ENCODE results near the gene TBCA. TPM values are rescaled to one million over a fixed set of nuclear protein-coding genes. Genes with fewer than 3 reads are reported as not detected.
"Not testable (repeated sequence)": the region's sequence is repeated elsewhere in the genome, so short reads cannot be mapped to it uniquely, and the experiment has no call there.

The TBCA gene
- total RNA-seq, 1 experiment from 2014 or later, result 330 TPM

DNA sequence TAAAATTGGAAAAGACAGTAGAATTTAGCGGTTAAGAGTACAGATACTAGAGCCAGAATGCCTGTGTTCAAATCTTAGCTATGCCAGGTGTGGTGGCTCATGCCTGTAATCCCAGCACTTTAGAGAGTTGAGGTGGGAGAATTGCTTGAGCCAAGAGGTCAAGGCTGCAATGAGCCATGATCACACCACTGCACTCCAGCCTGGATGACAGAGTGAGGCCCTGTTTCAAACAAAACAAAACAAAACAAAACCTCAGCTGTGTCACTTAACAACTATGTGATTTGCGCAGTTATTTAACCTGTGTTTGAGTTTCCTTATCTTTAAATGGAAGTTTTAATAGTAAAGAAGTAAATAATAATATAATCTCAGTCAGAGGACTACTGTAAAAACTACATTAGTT lies 68.3 kb downstream of the TBCA start:
- Mint-ChIP-seq H3K36me3 (ENCODE audit: insufficient read depth in 1 of 3, low read depth in 3 of 3) (peaks cover 22 to 43% (median 39%) of the 10 kb centered on the region in 3 experiments; a peak in 6 of 7 replicates), H3K4me3 (no peak overlapping the region), H3K4me1 (no peaks in the 10 kb centered on the region), H3K9me3 (no peaks in the 10 kb centered on the region), H3K27ac (no peak overlapping the region), H3K27me3 (ENCODE audit: low read depth) (no peaks in the 10 kb centered on the region)
- no peaks in the 10 kb centered on the region for H4K20me1 ChIP-seq (ENCODE audit: control insufficient read depth, insufficient read depth, insufficient read length)
- H3K9me3 ChIP-seq (ENCODE audit: control insufficient read depth, low read depth, low read length), result no peaks in the 10 kb centered on the region
- H2AK5ac ChIP-seq (ENCODE audit: insufficient read length, low read length), result no peak overlapping the region
- H3K27ac ChIP-seq (ENCODE audit: insufficient read length, low read depth, low read length), result no peak overlapping the region
- 0 out of 2 replicates have a peak, but pooled peaks cover 2% of the 10 kb centered on the region for H3K79me2 ChIP-seq (ENCODE audit: insufficient read depth, low read length)
- no peaks in the 10 kb centered on the region for H3K23me2 ChIP-seq (ENCODE audit: insufficient read length, low read depth, low read length, poor library complexity, severe bottlenecking)
- H3T11ph ChIP-seq (ENCODE audit: low read length), result no peak overlapping the region
- no peak for DNase-seq
- H2BK12ac ChIP-seq (ENCODE audit: insufficient read length, low read depth, low read length), result no peak overlapping the region
- H3K56ac ChIP-seq (ENCODE audit: insufficient read length, low read depth, low read length), result no peak overlapping the region
- TF ChIP-seq, protein P1, sequence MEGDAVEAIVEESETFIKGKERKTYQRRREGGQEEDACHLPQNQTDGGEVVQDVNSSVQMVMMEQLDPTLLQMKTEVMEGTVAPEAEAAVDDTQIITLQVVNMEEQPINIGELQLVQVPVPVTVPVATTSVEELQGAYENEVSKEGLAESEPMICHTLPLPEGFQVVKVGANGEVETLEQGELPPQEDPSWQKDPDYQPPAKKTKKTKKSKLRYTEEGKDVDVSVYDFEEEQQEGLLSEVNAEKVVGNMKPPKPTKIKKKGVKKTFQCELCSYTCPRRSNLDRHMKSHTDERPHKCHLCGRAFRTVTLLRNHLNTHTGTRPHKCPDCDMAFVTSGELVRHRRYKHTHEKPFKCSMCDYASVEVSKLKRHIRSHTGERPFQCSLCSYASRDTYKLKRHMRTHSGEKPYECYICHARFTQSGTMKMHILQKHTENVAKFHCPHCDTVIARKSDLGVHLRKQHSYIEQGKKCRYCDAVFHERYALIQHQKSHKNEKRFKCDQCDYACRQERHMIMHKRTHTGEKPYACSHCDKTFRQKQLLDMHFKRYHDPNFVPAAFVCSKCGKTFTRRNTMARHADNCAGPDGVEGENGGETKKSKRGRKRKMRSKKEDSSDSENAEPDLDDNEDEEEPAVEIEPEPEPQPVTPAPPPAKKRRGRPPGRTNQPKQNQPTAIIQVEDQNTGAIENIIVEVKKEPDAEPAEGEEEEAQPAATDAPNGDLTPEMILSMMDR (conservative IDR thresholded peaks at IDR 0.05), result no peak
- H3K9ac ChIP-seq (ENCODE audit: extremely low read depth, insufficient read length, low read length), result no peak overlapping the region
- H3K23ac ChIP-seq (ENCODE audit: insufficient read length, low read depth, low read length), result no peak overlapping the region
- no peak overlapping the region for H2BK15ac ChIP-seq (ENCODE audit: low read depth, low read length)
- H4K8ac ChIP-seq (replicated peaks; ENCODE audit: insufficient read length, low read depth, low read length), result no peak overlapping the region
- no peak overlapping the region for H3K14ac ChIP-seq (ENCODE audit: insufficient read depth, low read length)
- H3K79me1 ChIP-seq (ENCODE audit: insufficient read depth, low read depth, low read length, poor library complexity, severe bottlenecking), result peaks cover under 1% of the 10 kb centered on the region
- no peak overlapping the region for H3K4ac ChIP-seq (ENCODE audit: low read depth, low read length)
- H4K5ac ChIP-seq (ENCODE audit: insufficient read length, low read depth, low read length), result no peak overlapping the region
- no peak overlapping the region for H2BK20ac ChIP-seq (ENCODE audit: low read depth, low read length, poor library complexity, severe bottlenecking)
- no peak overlapping the region for H2BK120ac ChIP-seq (ENCODE audit: low read depth, low read length, poor library complexity, severe bottlenecking)
- no peak overlapping the region for H3K18ac ChIP-seq (ENCODE audit: insufficient read length, low read depth, low read length)
- no peaks in the 10 kb centered on the region for H3K4me1 ChIP-seq (ENCODE audit: insufficient read depth, low read length)
- WGBS (ENCODE audit: extremely low coverage, insufficient read length, low lambda C conversion rate), result no CpG with 5 or more reads among the region's 2 CpGs
- no peak overlapping the region for H4K91ac ChIP-seq (ENCODE audit: insufficient read length, low read depth, low read length)
- H2AFZ ChIP-seq (ENCODE audit: low read length), result no peak overlapping the region
- H3K4me2 ChIP-seq (ENCODE audit: insufficient read depth, insufficient read length, low read length), result no peak overlapping the region
- no peaks in the 10 kb centered on the region for H3K27me3 ChIP-seq (ENCODE audit: insufficient read depth, low read length)
- no peak overlapping the region for H2BK5ac ChIP-seq (ENCODE audit: insufficient read length, low read length)

DNA sequence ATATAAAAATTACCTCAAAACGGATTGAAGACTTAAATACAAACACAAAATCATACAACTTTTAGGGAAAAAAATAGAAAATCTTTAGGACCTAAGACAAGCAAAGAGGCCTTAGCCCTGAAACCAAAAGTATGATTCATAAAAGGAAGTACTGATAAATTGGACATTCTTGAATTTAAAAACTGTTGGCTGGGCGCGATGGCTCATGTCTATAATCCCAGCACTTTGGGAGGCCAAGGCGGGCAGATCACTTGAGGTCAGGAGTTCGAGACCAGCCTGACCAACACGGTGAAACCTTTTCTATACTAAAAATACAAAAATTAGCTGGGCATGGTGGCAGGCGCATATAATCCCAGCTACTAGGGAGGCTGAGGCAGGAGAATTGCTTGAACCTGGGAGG lies 76.6 kb downstream of the TBCA start:
- H3K4me1 ChIP-seq (ENCODE audit: insufficient read depth, low read length); H4K8ac ChIP-seq (replicated peaks; ENCODE audit: insufficient read length, low read depth, low read length); H4K91ac ChIP-seq (ENCODE audit: insufficient read length, low read depth, low read length); H2AK5ac ChIP-seq (ENCODE audit: insufficient read length, low read length); H2AFZ ChIP-seq (ENCODE audit: low read length); H2BK20ac ChIP-seq (ENCODE audit: low read depth, low read length, poor library complexity, severe bottlenecking); H3K4ac ChIP-seq (ENCODE audit: low read depth, low read length); H3K27me3 Mint-ChIP-seq (ENCODE audit: low read depth); H3K4me2 ChIP-seq (ENCODE audit: insufficient read depth, insufficient read length, low read length); H3K56ac ChIP-seq (ENCODE audit: insufficient read length, low read depth, low read length); H3K27me3 ChIP-seq (ENCODE audit: insufficient read depth, low read length); H3K23ac ChIP-seq (ENCODE audit: insufficient read length, low read depth, low read length); H2BK15ac ChIP-seq (ENCODE audit: low read depth, low read length); H3K4me3 Mint-ChIP-seq; DNase-seq; H2BK120ac ChIP-seq (ENCODE audit: low read depth, low read length, poor library complexity, severe bottlenecking); H3K23me2 ChIP-seq (ENCODE audit: insufficient read length, low read depth, low read length, poor library complexity, severe bottlenecking); H2BK5ac ChIP-seq (ENCODE audit: insufficient read length, low read length); H3T11ph ChIP-seq (ENCODE audit: low read length); H3K9me3 ChIP-seq (ENCODE audit: control insufficient read depth, low read depth, low read length); H3K9ac ChIP-seq (ENCODE audit: extremely low read depth, insufficient read length, low read length); H2BK12ac ChIP-seq (ENCODE audit: insufficient read length, low read depth, low read length); H3K27ac ChIP-seq (ENCODE audit: insufficient read length, low read depth, low read length); H3K18ac ChIP-seq (ENCODE audit: insufficient read length, low read depth, low read length); H3K79me1 ChIP-seq (ENCODE audit: insufficient read depth, low read depth, low read length, poor library complexity, severe bottlenecking); H4K5ac ChIP-seq (ENCODE audit: insufficient read length, low read depth, low read length); H3K14ac ChIP-seq (ENCODE audit: insufficient read depth, low read length); H3K9me3 Mint-ChIP-seq; H4K20me1 ChIP-seq (ENCODE audit: control insufficient read depth, insufficient read depth, insufficient read length); H3K79me2 ChIP-seq (ENCODE audit: insufficient read depth, low read length): not testable (repeated sequence)
- 100% methylated on average over 1 of the region's 7 CpGs for WGBS (ENCODE audit: extremely low coverage, insufficient read length, low lambda C conversion rate)
- Mint-ChIP-seq H3K27ac (peak overlapping the region in 1 of 3 experiments; percentile 41; a peak in 1 of 7 replicates), H3K36me3 (ENCODE audit: insufficient read depth in 1 of 3, low read depth in 3 of 3) (peaks cover 25 to 38% (median 29%) of the 10 kb centered on the region in 3 experiments), H3K4me1 (peaks cover 15 to 16% of the 10 kb centered on the region in 2 experiments)

Data from H9 (cell line).